WERI-Rb-1 (cell line): ENCODE data around the gene MGAT5.
"Not testable (repeated sequence)": the region's sequence is repeated elsewhere in the genome, so short reads cannot be mapped to it uniquely, and the experiment has no call there.

ENCODE experiments used
- DNase-seq: peaks from one replicate; pipeline ENCODE4 v3.0.0-alpha.2; 2020
- H3K27ac ChIP-seq: fragments of 250-450 bp; sonication (Bioruptor Pico); 2 replicates; pipeline ENCODE4 v1.5.1; 2020; ENCODE audit warnings: mild to moderate bottlenecking, moderate library complexity
- H3K27me3 ChIP-seq: fragments of 250-450 bp; sonication (Bioruptor Pico); 2 replicates; pipeline ENCODE4 v1.5.1; 2021; ENCODE audit warnings: mild to moderate bottlenecking, low read depth, moderate library complexity; ENCODE audit not compliant: insufficient read depth, severe bottlenecking
- H3K36me3 ChIP-seq: fragments of 250-450 bp; sonication (Bioruptor Pico); 2 replicates; pipeline ENCODE4 v1.5.1; 2020; ENCODE audit warnings: mild to moderate bottlenecking, moderate library complexity
- H3K4me3 ChIP-seq: 2 replicates; pipeline ENCODE4 v1.5.1; 2011; ENCODE audit warnings: low read depth, mild to moderate bottlenecking, control low read depth, low read length
- H3K9me3 ChIP-seq: fragments of 250-450 bp; sonication (Bioruptor Pico); 2 replicates; pipeline ENCODE4 v1.5.1; 2021; ENCODE audit warnings: mild to moderate bottlenecking, moderate library complexity; ENCODE audit not compliant: severe bottlenecking
- TF ChIP-seq, protein P1 (sequence below): IDR thresholded peaks from 2 replicates; pipeline ENCODE4 v1.5.1; 2011; ENCODE audit warnings: low read depth, mild to moderate bottlenecking, control low read depth, inconsistent platforms, low read length

MGAT5 gene

DNA sequence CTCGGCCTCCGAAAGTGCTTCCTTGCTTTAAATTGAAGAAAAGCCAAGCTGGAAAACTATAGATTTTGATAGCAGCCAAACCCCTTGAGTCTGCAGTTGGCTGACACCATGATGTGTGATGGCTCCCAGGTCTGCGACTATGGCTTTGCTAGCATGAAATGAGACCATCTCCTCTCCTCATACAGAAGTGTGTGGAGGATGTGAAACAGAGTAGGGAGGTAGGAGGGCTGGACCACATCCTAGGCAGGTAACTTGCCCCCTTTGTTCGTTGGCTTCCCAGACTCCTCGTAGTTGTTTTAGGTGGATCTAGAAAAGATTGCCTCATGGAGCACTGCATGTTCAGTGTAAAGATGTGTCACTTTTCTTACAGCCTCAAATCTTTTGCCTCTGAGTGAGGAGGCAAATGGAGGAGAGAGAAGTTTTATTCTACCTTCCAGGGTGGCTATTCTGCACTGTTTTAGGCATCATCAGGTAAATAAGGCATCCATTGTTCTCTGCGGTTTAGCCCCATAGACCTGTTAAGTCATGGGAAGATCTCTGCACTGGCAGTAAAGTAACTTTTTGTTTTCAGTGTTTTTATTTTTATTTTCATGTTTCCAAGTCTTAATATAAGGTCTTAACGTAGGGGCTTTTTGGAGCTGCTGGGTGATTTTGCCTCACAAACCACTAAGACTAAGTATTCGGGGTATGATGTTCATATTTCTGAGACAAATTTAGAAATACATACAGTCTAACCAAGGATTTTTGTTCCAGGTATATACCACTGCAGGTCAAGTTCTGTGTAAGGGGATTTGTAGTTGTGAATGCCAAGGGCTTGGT lies 40.1 kb downstream of the MGAT5 start:
- H3K27ac ChIP-seq = no peak overlapping the region
- H3K4me3 ChIP-seq = no peak overlapping the region
- DNase-seq = no peak
- H3K36me3 ChIP-seq = no peaks in the 10 kb centered on the region; the same call in 1 of the 2 replicates
- TF ChIP-seq, protein P1, sequence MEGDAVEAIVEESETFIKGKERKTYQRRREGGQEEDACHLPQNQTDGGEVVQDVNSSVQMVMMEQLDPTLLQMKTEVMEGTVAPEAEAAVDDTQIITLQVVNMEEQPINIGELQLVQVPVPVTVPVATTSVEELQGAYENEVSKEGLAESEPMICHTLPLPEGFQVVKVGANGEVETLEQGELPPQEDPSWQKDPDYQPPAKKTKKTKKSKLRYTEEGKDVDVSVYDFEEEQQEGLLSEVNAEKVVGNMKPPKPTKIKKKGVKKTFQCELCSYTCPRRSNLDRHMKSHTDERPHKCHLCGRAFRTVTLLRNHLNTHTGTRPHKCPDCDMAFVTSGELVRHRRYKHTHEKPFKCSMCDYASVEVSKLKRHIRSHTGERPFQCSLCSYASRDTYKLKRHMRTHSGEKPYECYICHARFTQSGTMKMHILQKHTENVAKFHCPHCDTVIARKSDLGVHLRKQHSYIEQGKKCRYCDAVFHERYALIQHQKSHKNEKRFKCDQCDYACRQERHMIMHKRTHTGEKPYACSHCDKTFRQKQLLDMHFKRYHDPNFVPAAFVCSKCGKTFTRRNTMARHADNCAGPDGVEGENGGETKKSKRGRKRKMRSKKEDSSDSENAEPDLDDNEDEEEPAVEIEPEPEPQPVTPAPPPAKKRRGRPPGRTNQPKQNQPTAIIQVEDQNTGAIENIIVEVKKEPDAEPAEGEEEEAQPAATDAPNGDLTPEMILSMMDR = no peak
- H3K27me3 ChIP-seq = no peaks in the 10 kb centered on the region
- no peaks in the 10 kb centered on the region for H3K9me3 ChIP-seq

DNA sequence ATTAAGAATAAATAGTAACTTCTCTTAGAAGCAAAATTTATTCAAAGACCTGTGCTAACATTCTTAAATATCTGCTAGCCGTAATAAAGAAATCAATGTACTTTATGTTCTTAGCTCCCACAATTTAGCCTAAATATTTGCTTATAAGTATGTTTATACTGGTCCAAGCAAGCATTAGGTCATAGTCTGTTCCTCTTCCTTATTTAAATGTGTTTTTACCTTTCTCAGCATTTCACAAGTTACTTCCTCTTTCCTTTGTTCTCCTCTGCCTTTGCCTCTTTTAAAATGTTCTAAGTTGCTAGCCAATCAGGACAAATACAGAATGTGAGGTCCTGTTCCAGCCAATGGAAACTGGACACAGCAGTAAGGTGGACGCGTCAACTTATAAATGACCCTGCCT lies 40.7 kb downstream of the MGAT5 start:
- H3K27me3 ChIP-seq, H3K4me3 ChIP-seq, H3K9me3 ChIP-seq, H3K27ac ChIP-seq, DNase-seq, H3K36me3 ChIP-seq: not testable (repeated sequence)

DNA sequence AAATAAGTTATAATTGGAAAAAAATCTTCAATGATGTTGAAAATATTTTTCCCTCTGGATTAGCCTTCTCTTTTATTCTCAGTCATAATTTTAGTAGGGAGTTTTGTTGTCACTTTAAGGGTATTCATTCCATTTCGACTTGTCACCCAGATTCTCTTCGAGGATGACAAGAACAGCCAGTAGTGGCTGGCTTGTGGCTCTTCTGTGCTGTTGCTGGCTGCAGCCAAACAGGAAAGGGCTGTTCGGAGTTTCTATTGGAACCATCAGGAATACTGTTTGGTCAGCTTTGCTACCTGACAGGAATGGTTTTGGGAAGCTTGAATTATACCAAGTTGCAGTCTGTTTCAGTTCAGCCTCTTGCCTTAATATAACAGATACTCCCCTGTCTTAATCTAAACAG lies 41.6 kb downstream of the MGAT5 start:
- no peaks in the 10 kb centered on the region; the same call in 1 of the 2 replicates for H3K36me3 ChIP-seq
- no peaks in the 10 kb centered on the region for H3K27me3 ChIP-seq
- H3K27ac ChIP-seq = no peak overlapping the region

DNA sequence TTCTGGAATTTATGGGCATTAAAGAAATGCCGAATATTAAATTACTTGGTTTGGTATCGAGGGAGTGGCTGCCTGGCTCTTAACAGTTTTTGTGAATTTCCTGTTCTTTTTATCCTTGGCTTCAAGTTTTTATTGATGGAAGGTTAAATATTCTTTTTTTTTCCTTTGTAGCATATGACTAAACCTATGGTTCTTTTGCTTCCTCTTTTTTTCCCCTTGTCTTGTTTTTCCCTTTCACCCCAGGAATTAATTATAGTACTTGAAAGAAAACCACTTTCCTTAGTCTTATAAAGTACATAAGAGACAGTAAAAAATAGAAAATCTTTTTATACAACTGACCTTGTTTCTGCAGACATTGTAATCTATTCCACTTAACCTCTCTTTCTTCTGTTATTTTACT lies 42.4 kb downstream of the MGAT5 start:
- TF ChIP-seq, protein P1 = no peak
- H3K4me3 ChIP-seq = no peak overlapping the region
- no peak for DNase-seq
- no peaks in the 10 kb centered on the region; the same call in 1 of the 2 replicates for H3K36me3 ChIP-seq
- no peaks in the 10 kb centered on the region for H3K27me3 ChIP-seq
- no peak overlapping the region for H3K27ac ChIP-seq
- no peaks in the 10 kb centered on the region for H3K9me3 ChIP-seq

More for the DNA sequence above, 41.6 kb downstream of the MGAT5 start:
- TF ChIP-seq, protein P1 = no peak
- no peak for DNase-seq
- no peak overlapping the region for H3K4me3 ChIP-seq
- H3K9me3 ChIP-seq = no peaks in the 10 kb centered on the region

DNA sequence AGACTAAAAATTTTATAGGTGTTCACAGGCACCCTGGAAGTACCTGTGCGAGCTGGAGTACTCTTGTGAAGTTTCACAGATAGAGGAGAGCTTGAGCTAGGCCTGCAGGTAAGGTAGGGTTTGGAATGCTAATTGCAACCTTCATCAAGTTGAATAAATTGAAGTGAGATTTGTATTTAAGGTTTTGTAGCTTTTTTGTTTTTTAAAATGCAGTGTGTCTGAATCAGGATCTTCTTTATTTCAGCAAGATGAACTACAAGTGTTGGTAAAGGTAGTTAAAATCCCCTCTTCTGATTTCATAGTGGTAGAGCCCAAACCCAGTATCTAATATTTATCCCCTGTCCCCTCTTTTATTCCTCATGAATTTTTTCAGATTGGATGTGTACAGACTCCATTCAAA lies 45.5 kb downstream of the MGAT5 start:
- H3K4me3 ChIP-seq = no peak overlapping the region
- TF ChIP-seq, protein P1 = no peak

DNA sequence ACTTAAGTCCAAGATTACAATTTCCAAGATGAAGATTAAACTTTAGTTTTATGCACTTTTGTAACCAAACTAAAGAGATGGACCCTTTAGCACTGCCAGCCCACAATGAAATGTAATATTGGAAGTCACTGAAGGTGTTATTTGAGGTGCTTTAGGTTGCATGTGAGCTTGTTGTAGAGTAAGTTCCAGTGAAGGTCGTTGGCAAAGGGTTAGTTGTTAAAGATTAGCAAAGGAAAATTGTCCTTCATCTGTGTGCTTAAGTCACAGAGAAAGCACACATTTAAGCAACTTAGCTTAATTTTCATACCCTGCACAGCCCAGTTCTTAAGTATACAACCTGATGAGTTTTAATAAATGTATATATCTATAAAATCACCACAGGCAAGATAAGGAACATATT lies 46.7 kb downstream of the MGAT5 start:
- DNase-seq = no peak
- H3K9me3 ChIP-seq = no peaks in the 10 kb centered on the region
- H3K4me3 ChIP-seq = no peak overlapping the region
- peak overlapping the region; percentile 68 for H3K27ac ChIP-seq
- TF ChIP-seq, protein P1 = no peak
- H3K27me3 ChIP-seq = no peaks in the 10 kb centered on the region
- H3K36me3 ChIP-seq = no peaks in the 10 kb centered on the region; the same call in 1 of the 2 replicates

More for the DNA sequence above, 45.5 kb downstream of the MGAT5 start:
- Histone ChIP-seq H3K27ac (peak overlapping the region; percentile 68), H3K27me3 (no peaks in the 10 kb centered on the region), H3K36me3 (no peaks in the 10 kb centered on the region; the same call in 1 of the 2 replicates), H3K9me3 (no peaks in the 10 kb centered on the region)
- no peak for DNase-seq
